IMR-90 (cell line): Measurements from ENCODE around the gene NF2. TPM values are rescaled to one million over a fixed set of nuclear protein-coding genes. Genes with fewer than 3 reads are reported as not detected.

Experiments used
- ATAC-seq: fragments of 200-7000 bp; cut with Tn5 transposase; 2 replicates; pipeline ENCODE4 v1.9.1; 2020; ENCODE audit warnings: low read depth, mild to moderate bottlenecking, moderate library complexity
- BruUV-seq: library from RNA; stranded (reverse); fragments of 400-500 nt; replicated peaks from 2 replicates; lab custom pipeline; 2021; lab: Mats Ljungman, UMichigan
- CTCF ChIA-PET: fragments of 300-600 bp; formaldehyde crosslinking; extraction: SDS; loops from one replicate; lab custom pipeline; 2021; ENCODE audit warnings: antibody characterized with exemption; lab: Yijun Ruan, JAX
- POLR2A ChIA-PET: fragments of 300-600 bp; sonication (Branson Sonifier 250); formaldehyde crosslinking; loops from one replicate; lab custom pipeline; 2022; ENCODE audit warnings: antibody characterized with exemption; ENCODE audit not compliant: unreplicated experiment; lab: Charles Lee
- DNase-seq: peaks from one replicate; pipeline ENCODE4 v3.0.0; 2013
- H2AFZ ChIP-seq: replicated peaks from 2 replicates; pipeline ENCODE3; 2013; ENCODE audit warnings: low read length, mild to moderate bottlenecking; ENCODE audit not compliant: poor library complexity
- H2AK5ac ChIP-seq: 2 replicates; pipeline ENCODE4 v1.6.1; 2013; ENCODE audit warnings: low read depth, low read length, inconsistent platforms
- H2AK9ac ChIP-seq: replicated peaks from 2 replicates; pipeline ENCODE3; 2013; ENCODE audit warnings: mild to moderate bottlenecking, low read depth, low read length, moderate library complexity; ENCODE audit not compliant: poor library complexity
- H2BK120ac ChIP-seq: 2 replicates; pipeline ENCODE4 v1.6.1; 2013; ENCODE audit warnings: low read depth, low read length, inconsistent platforms
- H2BK15ac ChIP-seq: 3 replicates; pipeline ENCODE4 v1.6.1; 2013; ENCODE audit warnings: low read depth, low read length, inconsistent platforms
- H2BK20ac ChIP-seq: 2 replicates; pipeline ENCODE4 v1.6.1; 2013; ENCODE audit warnings: low read depth, mild to moderate bottlenecking, inconsistent platforms, low read length, moderate library complexity
- H2BK5ac ChIP-seq: 2 replicates; pipeline ENCODE4 v1.6.1; 2013; ENCODE audit warnings: mild to moderate bottlenecking, low read depth, low read length, inconsistent platforms; ENCODE audit not compliant: poor library complexity, severe bottlenecking
- H3K14ac ChIP-seq: replicated peaks from 2 replicates; pipeline ENCODE4 v1.6.1; 2013; ENCODE audit warnings: low read depth, low read length, inconsistent platforms
- H3K18ac ChIP-seq: 2 replicates; pipeline ENCODE4 v1.6.1; 2013; ENCODE audit warnings: low read depth, low read length, control low read depth
- H3K23ac ChIP-seq: 2 replicates; pipeline ENCODE4 v1.6.1; 2013; ENCODE audit warnings: low read depth, low read length, inconsistent platforms
- H3K27ac ChIP-seq: 2 replicates; pipeline ENCODE4 v1.5.1; 2013; ENCODE audit warnings: mild to moderate bottlenecking, control low read depth, low read length; ENCODE audit not compliant: insufficient read depth
- H3K27me3 ChIP-seq: 2 replicates; pipeline ENCODE4 v1.6.1; 2013; ENCODE audit warnings: low read length; ENCODE audit not compliant: control insufficient read depth, insufficient read depth
- H3K36me3 ChIP-seq: 2 replicates; pipeline ENCODE4 v1.6.1; 2013; ENCODE audit warnings: low read length, mixed read lengths; ENCODE audit not compliant: control insufficient read depth, insufficient read depth
- H3K4ac ChIP-seq: 2 replicates; pipeline ENCODE4 v1.6.1; 2013; ENCODE audit warnings: low read depth, low read length, inconsistent platforms
- H3K4me1 ChIP-seq: 2 replicates; pipeline ENCODE4 v1.6.1; 2013; ENCODE audit warnings: low read length, mixed read lengths; ENCODE audit not compliant: control insufficient read depth, insufficient read depth
- H3K4me2 ChIP-seq: 2 replicates; pipeline ENCODE4 v1.6.1; 2013; ENCODE audit warnings: low read depth, mild to moderate bottlenecking, control low read depth, low read length, moderate library complexity
- H3K4me3 ChIP-seq: 2 replicates; pipeline ENCODE4 v1.5.1; 2013; ENCODE audit warnings: low read depth, mild to moderate bottlenecking, control low read depth, low read length, moderate library complexity; ENCODE audit not compliant: insufficient read depth
- H3K56ac ChIP-seq: 2 replicates; pipeline ENCODE4 v1.6.1; 2013; ENCODE audit warnings: low read length, inconsistent platforms; ENCODE audit not compliant: insufficient read depth; ENCODE audit errors: extremely low read depth
- H3K79me1 ChIP-seq, 2 experiments: 2 replicates each; pipeline ENCODE4 v1.6.1; 2013; ENCODE audit warnings: low read length in 2 of 2, inconsistent platforms in 1 of 2, low read depth in 1 of 2
- H3K9ac ChIP-seq: 2 replicates; pipeline ENCODE4 v1.6.1; 2013; ENCODE audit warnings: low read depth, low read length, control low read depth
- H3K9me1 ChIP-seq: 2 replicates; pipeline ENCODE4 v1.6.1; 2013; ENCODE audit warnings: low read length, inconsistent platforms; ENCODE audit not compliant: insufficient read depth
- H3K9me3 ChIP-seq: 2 replicates; pipeline ENCODE4 v1.6.1; 2013; ENCODE audit warnings: low read length; ENCODE audit not compliant: control insufficient read depth, insufficient read depth
- H4K20me1 ChIP-seq: 2 replicates; pipeline ENCODE4 v1.6.1; 2013; ENCODE audit warnings: low read length, inconsistent platforms; ENCODE audit not compliant: insufficient read depth
- H4K5ac ChIP-seq: 2 replicates; pipeline ENCODE4 v1.6.1; 2013; ENCODE audit warnings: mild to moderate bottlenecking, low read depth, low read length, control low read depth
- H4K8ac ChIP-seq, 2 experiments: 2 replicates each; pipeline ENCODE4 v1.6.1; 2013; ENCODE audit warnings: low read depth in 2 of 2, low read length in 2 of 2, control low read depth in 1 of 2, inconsistent platforms in 1 of 2
- H4K91ac ChIP-seq: 2 replicates; pipeline ENCODE4 v1.6.1; 2013; ENCODE audit warnings: low read depth, low read length, inconsistent platforms; ENCODE audit not compliant: insufficient read depth
- BHLHE40 ChIP-seq: fragments of 150-350 bp; IDR thresholded peaks from 2 replicates; pipeline ENCODE4 v1.6.1; 2016; ENCODE audit warnings: mild to moderate bottlenecking, low read depth, low read length
- CEBPB ChIP-seq: IDR thresholded peaks from 2 replicates; pipeline ENCODE4 v1.6.1; 2012; ENCODE audit warnings: low read depth, low read length, improper control_type of control experiment
- CHD1 ChIP-seq: IDR thresholded peaks from 2 replicates; pipeline ENCODE4 v1.6.1; 2012; ENCODE audit warnings: low read depth, low read length, improper control_type of control experiment
- FOS ChIP-seq: fragments of 150-350 bp; IDR thresholded peaks from 2 replicates; pipeline ENCODE4 v1.6.1; 2016; ENCODE audit warnings: low read depth, low read length
- MAFK ChIP-seq: IDR thresholded peaks from 2 replicates; pipeline ENCODE4 v1.6.1; 2012; ENCODE audit warnings: low read depth, low read length, improper control_type of control experiment
- MAZ ChIP-seq: IDR thresholded peaks from 2 replicates; pipeline ENCODE4 v1.6.1; 2012; ENCODE audit warnings: low read depth, mild to moderate bottlenecking, low read length, improper control_type of control experiment, moderate library complexity, borderline replicate concordance
- MXI1 ChIP-seq: IDR thresholded peaks from 2 replicates; pipeline ENCODE4 v1.6.1; 2012; ENCODE audit warnings: low read depth, mild to moderate bottlenecking, low read length, moderate library complexity, borderline replicate concordance
- NFE2L2 ChIP-seq: fragments of 150-350 bp; IDR thresholded peaks from 2 replicates; pipeline ENCODE4 v1.6.1; 2016; ENCODE audit warnings: low read depth, mild to moderate bottlenecking, low read length
- POLR2A ChIP-seq: IDR thresholded peaks from 2 replicates; pipeline ENCODE4 v1.6.1; 2012; ENCODE audit warnings: mild to moderate bottlenecking, low read depth, low read length
- RAD21 ChIP-seq: IDR thresholded peaks from 2 replicates; pipeline ENCODE4 v1.6.1; 2012; ENCODE audit warnings: low read length, improper control_type of control experiment
- RCOR1 ChIP-seq: IDR thresholded peaks from 2 replicates; pipeline ENCODE4 v1.6.1; 2012; ENCODE audit warnings: mild to moderate bottlenecking, low read length, improper control_type of control experiment; ENCODE audit not compliant: insufficient replicate concordance
- RFX5 ChIP-seq: IDR thresholded peaks from 2 replicates; pipeline ENCODE4 v1.8.0; 2012; ENCODE audit warnings: low read depth, mild to moderate bottlenecking, low read length, moderate library complexity
- SMC3 ChIP-seq: fragments of 150-350 bp; IDR thresholded peaks from 2 replicates; pipeline ENCODE4 v1.6.1; 2016; ENCODE audit warnings: low read depth, mild to moderate bottlenecking, antibody characterized with exemption, low read length, moderate library complexity
- USF2 ChIP-seq: fragments of 150-350 bp; IDR thresholded peaks from 2 replicates; pipeline ENCODE4 v1.6.1; 2017; ENCODE audit warnings: mild to moderate bottlenecking, antibody characterized with exemption, low read length, low read depth
- WGBS, 2 experiments: methylation state at CpG; one replicate each; pipeline versions ENCODE4 v1.1.5 to v1.1.7; 2013; ENCODE audit warnings: missing lambda C conversion rate in 2 of 2; ENCODE audit not compliant: insufficient read length in 1 of 2; ENCODE audit errors: extremely low coverage in 2 of 2; 5-methylcytosine and 5-hydroxymethylcytosine counted together
- dilution Hi-C: fragments of 300-500 bp; cut with HindIII; formaldehyde crosslinking; loops from one replicate; pipeline ENCODE4 v1.14.3; 2018; ENCODE audit warnings: low sequenced_read_pairs; ENCODE audit not compliant: unreplicated experiment
- in situ Hi-C: fragments of 300-500 bp; cut with MboI; formaldehyde crosslinking; loops from 3 replicates; pipeline ENCODE4 v1.14.3; 2019; ENCODE audit warnings: low sequenced_read_pairs, inconsistent platforms, mixed read lengths
- intact Hi-C: fragments of 100-400 bp; cut with micrococcal nuclease; formaldehyde crosslinking; loops from 2 replicates; pipeline ENCODE4 v1.10.0; 2022
- polyA plus RNA-seq, 3 experiments: library from polyadenylated mRNA; depleted of rRNA; stranded (reverse); fragments of >200 nt; gene quantifications; 2 replicates each; pipeline ENCODE4 v1.2.3, GENCODE V29; 2012; ENCODE audit warnings: low replicate concordance in 1 of 3
- total RNA-seq: library from RNA; depleted of rRNA; stranded (reverse); fragments of >200 nt; gene quantifications from 2 replicates; pipeline ENCODE4 v1.2.3, GENCODE V29; 2012
- TF ChIP-seq, protein P1 (sequence below): fragments of 150-350 bp; IDR thresholded peaks from 2 replicates; pipeline ENCODE4 v1.6.1; 2016; ENCODE audit warnings: low read depth, mild to moderate bottlenecking, low read length, moderate library complexity, borderline replicate concordance
- TF ChIP-seq, protein P2 (sequence below): conservative IDR thresholded peaks from 2 replicates; pipeline ENCODE4 v1.5.1; 2012; ENCODE audit warnings: mild to moderate bottlenecking, low read depth, low read length, improper control_type of control experiment

NF2 gene
- total and polyA plus RNA-seq, 2 of the 4 experiments (the other 2 are of a cell fraction): 59.0 to 151 TPM

- Histone ChIP-seq H2AK9ac (no peak overlapping the region), H3K27me3 (peaks cover 71% of the 10 kb centered on the region), H3K4me3 (no peak overlapping the region), H3K27ac (no peak overlapping the region), H4K8ac (no peak overlapping the region), H3K23ac (no peak overlapping the region), H4K5ac (no peak overlapping the region), H3K4ac (no peak overlapping the region), H2AK5ac (no peak overlapping the region), H3K9ac (no peak overlapping the region), H2BK15ac (no peak overlapping the region), H3K9me3 (no peaks in the 10 kb centered on the region), H4K20me1 (peaks cover 9% of the 10 kb centered on the region), H3K36me3 (no peaks in the 10 kb centered on the region), H3K4me1 (no peaks in the 10 kb centered on the region; the same call in 1 of the 2 replicates), H4K91ac (no peak overlapping the region), H3K18ac (no peak overlapping the region), H2AFZ (no peak overlapping the region), H3K14ac (no peak overlapping the region), H2BK5ac (no peak overlapping the region), H3K9me1 (no peaks in the 10 kb centered on the region), H2BK120ac (no peak overlapping the region), H3K4me2 (no peak overlapping the region), H2BK20ac (no peak overlapping the region), H3K79me1 (no peaks in the 10 kb centered on the region), H3K56ac (no peak overlapping the region)
- TF ChIP-seq, protein P1, sequence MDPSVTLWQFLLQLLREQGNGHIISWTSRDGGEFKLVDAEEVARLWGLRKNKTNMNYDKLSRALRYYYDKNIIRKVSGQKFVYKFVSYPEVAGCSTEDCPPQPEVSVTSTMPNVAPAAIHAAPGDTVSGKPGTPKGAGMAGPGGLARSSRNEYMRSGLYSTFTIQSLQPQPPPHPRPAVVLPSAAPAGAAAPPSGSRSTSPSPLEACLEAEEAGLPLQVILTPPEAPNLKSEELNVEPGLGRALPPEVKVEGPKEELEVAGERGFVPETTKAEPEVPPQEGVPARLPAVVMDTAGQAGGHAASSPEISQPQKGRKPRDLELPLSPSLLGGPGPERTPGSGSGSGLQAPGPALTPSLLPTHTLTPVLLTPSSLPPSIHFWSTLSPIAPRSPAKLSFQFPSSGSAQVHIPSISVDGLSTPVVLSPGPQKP: no peak
- TF ChIP-seq FOS (no peak), USF2 (no peak), MAZ (no peak), CHD1 (no peak), MXI1 (no peak), CEBPB (no peak), NFE2L2 (no peak), BHLHE40 (no peak), POLR2A (no peak), RCOR1 (no peak), RAD21 (no peak), MAFK (no peak), SMC3 (no peak), RFX5 (no peak)
- TF ChIP-seq, protein P2, sequence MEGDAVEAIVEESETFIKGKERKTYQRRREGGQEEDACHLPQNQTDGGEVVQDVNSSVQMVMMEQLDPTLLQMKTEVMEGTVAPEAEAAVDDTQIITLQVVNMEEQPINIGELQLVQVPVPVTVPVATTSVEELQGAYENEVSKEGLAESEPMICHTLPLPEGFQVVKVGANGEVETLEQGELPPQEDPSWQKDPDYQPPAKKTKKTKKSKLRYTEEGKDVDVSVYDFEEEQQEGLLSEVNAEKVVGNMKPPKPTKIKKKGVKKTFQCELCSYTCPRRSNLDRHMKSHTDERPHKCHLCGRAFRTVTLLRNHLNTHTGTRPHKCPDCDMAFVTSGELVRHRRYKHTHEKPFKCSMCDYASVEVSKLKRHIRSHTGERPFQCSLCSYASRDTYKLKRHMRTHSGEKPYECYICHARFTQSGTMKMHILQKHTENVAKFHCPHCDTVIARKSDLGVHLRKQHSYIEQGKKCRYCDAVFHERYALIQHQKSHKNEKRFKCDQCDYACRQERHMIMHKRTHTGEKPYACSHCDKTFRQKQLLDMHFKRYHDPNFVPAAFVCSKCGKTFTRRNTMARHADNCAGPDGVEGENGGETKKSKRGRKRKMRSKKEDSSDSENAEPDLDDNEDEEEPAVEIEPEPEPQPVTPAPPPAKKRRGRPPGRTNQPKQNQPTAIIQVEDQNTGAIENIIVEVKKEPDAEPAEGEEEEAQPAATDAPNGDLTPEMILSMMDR: no peak
- dilution Hi-C loops: no loop called here
- intact Hi-C loops: no loop called here
- DNase-seq: no peak
- ChIA-PET POLR2A (no interaction called here), CTCF (no interaction called here)
- no TSS peak for BruUV-seq
- ATAC-seq: no peak
- no CpG with 5 or more reads among the region's 7 CpGs for WGBS, 2 experiments
- in situ Hi-C loops: no loop called here
Measured at GRCh38 chr22:29722151-29722550, 118.7 kb downstream of the NF2 start.
